GM18870 (cell line): ENCODE results near the gene TTC33.
"Not testable (repeated sequence)": the region's sequence is repeated elsewhere in the genome, so short reads cannot be mapped to it uniquely, and the experiment has no call there.

Experiments
- ATAC-seq: cut with Tn5 transposase; IDR thresholded peaks from one replicate; pipeline ENCODE4 v1.9.1; 2021; ENCODE audit warnings: moderate library complexity; ENCODE audit not compliant: unreplicated experiment

The TTC33 gene, protein sequence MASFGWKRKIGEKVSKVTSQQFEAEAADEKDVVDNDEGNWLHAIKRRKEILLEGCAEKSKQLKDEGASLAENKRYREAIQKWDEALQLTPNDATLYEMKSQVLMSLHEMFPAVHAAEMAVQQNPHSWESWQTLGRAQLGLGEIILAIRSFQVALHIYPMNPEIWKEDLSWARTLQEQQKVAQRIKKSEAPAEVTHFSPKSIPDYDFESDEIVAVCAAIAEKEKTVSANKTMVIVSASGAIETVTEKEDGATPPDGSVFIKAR

DNA sequence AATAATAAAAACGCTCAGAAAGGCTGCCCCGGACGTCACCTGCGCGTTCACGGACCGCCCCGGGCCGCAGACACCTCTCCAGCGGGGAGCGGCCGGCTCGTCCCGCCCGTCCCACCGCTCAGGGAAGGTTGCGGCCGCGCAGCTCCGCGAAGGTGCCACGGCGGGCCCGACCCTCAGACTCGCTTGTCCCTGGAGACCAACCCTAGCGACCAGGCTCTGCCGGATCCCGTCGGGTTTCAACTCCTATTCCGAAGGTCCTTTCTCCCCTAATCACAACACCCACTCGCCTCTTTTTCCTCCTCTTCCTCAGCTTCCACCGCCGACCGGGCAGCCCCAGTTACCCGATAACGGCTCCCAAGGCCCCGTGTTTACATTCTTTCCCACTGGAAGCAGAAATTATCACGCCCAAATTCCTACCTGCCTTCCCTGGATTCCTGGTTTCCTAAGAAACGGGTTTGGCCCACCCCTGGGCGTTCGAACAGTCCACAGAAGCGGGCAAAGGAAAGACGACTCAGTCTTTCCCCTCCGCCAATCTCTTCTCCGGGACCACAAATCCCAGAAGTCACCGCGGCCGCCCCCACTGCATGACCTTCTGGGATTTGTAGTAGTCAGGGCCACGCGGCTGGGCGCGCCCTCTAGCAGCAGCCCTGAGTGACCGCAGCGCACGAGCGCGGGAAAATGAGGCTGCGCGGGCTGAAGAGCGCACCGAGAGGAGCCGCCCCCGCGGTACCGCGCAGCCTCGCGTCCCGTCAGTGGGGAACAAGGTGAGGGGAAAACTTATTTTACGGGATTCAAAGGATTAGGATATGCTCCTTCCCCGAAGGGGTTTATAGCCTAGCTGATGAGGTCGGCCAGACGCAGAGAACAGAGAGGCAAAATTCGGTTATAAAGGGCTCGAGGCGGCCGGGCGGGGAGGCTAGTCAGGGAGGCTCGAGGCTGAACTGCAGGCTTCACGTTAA is at the start of gene TTC33:
Gene TTC33 (minus strand): TSS at position 555 of the 959 bp plus-strand sequence. CDS start 8,943 bp downstream, outside the sequence.
- peak; percentile 72 for ATAC-seq

DNA sequence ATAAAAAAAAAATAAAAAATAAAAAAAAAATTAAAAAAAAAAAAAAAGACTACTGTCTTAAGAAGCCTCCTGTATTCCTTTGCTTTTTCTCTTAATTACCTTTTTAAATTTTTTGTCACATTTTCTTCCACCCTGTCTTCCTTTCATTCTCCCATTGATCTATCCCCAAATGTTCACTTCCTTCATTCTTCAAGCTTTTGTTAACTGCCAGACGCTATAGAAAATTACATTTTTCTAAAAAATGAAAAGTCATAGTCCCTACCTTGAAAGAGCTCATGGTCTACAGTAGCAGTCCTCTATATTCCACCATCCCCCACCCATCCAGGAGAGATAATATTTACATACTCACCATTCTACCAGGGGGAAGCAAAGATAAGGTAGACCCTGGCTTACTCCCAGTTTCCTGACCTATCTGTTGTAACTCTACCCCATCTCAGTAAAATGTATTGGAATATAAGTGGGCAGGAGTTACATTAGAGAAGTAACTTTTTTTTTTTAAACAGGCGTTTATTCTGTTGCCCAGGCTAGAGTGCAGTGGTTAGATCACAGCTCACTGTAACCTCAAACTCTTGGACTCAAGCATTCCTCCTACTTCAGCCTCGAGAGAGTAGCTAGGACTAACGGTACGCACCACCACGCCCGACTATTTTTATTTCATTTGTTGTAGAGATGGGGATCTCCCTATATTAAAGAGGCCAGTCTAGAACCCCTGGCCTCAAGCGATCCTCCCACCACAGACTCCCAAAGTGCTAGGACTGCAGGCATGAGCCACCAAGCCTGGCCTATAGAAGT is 46.2 kb upstream of the TTC33 start:
- ATAC-seq, result no peak

DNA sequence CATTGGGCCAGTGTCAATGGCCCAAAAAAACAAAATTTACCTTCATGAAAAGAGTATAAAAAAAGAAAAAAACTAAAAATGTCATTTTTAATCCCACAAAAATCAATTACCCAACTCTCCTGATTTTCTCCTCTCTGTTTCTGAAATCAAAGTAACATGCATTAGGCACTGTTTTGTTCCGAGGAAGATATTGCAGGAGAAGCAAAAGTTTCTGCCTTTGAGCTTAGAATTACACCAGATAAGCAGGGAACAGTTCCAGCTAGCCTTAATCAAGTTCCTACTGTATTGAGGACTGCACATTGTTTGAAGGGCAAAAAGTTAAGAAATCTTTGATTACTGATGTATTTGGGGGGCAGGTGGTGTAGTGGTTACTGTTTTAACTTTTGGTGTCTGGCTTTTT is 43.5 kb upstream of the TTC33 start:
- no peak for ATAC-seq

DNA sequence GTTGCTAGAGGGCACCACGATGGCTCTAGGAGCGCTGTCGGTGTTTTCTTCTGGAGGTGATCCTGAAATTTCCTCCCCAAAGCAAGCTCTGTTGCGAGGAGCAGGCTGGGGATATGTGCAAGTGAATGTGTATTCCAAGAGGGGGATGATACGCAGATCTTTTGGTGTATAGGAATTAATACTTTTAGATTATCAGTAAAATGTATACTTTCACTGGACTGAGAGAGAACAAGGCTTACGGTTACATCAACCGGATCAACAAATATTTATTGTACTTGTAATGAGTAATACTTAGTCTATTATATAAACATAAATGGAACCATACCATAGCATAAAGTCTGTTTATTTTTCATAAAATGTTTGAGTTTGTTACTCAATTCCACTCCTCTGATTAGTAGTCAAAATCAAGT is 43.0 kb upstream of the TTC33 start:
- no peak for ATAC-seq

DNA sequence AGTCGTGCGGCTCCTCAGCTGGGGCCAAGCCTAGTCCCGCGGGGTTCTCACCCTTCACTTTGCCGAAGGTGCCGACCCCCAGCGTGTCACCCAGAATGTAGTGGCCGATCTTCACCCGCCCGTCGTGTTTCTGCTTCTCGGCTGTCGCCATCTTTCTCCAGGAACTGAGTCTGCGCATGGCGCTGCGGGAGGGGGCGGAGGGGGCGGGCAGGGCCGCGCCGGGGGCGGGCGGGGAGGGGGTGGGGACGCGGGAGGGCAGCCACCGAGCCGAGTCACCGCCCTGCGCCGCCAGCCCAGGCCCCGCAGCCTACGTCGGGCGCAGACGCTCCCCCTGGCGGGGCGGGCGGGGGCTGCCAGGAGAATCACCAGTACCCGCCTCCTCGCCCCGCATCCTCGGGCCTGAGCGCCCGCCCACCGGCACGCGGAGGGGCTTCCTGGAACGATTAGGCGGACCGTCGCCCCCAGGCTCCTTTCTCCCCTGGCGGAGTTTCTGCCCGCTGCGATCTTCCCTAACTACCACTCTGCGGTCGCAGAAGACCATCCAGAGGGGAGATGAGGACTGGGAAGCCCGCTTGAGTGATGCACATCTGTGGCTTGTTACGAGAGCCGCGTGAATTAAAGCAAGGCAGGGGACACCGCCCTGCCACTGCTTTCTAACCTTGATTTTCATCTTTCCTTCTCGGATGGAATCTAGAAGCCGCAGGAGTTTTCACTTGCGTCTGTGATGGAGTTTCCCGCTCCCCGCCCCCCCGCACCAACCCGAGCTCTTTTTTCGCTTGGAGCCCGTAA is 42.4 kb upstream of the TTC33 start, which contains the start of gene PRKAA1:
Gene PRKAA1 (minus strand): TSS at position 363 of the 789 bp plus-strand sequence. CDS start 185 bp downstream, at position 178.
- peak; percentile 72 for ATAC-seq

DNA sequence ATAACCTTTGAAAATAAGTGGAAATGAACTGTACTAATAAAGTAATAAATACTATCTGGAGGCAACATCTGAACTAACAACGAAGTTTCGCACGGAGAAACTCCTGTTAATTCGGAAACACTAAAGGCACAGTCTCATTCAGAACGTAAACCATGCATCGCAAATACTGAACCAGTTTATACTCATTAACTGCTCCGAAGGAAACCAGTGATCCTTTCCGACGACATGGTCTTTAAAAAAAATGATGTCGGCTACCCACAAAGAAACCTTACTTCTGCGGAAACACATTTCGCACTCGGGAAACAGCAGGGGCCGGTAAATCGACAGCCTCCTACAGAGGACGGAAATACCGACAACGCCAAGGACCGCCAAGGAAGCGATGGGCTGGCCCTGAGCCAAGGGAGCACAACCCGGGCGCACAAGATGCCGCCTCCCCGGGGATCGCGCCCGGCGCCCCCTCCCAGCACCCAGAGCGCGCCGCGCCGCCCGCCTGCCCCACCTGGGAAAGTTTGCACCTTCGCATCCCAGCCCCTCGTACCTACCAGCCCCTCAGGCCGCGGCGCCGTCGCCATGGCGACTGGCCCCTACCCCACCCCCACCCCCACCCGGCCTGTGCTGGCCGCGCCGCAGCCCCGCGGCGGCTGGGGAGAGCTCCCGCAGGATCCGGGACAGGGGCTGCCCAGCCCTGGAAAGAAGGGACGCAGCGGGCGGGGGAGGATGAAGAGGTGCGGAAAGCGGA is 41.7 kb upstream of the TTC33 start:
- ATAC-seq, result peak; percentile 52

DNA sequence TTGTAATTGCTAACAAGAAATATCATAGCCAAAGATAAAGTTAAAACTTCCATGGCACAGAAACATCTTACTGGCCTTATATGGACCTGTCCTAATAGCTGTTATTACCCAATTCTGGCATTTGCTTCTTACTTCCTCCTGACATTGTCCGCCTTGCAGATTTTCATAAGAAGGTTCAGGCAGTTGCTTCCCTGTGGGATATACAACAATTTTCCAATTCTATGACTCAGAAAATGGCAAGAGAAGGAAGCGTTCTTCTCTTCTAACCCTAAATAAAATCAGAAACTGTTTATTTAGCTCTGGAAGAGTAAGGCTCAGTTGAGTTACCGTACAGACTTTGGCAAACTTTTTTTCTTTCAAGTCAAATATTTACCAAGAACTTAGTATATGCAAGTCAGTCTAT is 40.7 kb upstream of the TTC33 start:
- no peak for ATAC-seq

DNA sequence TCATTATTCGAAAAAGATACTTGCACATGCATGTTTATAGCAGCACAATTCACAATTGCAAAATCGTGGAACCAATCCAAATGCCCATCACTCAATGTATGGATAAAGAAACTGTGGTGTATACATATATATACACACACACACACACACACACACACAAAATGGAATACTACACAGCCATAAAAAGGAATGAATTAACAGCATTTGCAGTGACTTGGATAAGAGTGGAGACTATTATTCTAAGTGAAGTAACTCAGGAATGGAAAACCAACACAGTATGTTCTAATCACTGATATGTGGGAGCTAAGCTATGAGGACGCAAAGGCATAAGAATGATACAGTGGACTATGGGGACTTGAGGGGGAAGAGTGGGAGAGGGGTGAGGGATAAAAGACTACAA is 39.1 kb upstream of the TTC33 start:
- ATAC-seq, result not testable (repeated sequence)

DNA sequence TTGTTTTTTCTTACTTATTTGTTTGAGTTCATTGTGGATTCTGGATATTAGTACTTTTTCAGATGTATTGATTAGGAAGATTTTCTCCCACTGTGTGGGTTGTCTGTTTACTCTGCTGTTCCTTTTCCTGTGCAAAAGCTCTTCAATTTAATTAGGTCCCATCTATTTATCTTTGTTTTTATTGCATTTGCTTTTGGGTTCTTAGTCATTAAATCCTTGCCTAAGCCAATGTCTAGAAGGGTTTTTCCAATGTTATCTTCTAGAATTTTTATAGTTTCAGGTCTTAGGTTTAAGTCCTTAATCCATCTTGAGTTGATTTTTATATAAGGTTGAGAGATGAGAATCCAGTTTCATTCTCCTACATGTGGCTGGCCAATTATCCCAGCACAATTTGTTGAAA is 38.6 kb upstream of the TTC33 start:
- ATAC-seq, result not testable (repeated sequence)

DNA sequence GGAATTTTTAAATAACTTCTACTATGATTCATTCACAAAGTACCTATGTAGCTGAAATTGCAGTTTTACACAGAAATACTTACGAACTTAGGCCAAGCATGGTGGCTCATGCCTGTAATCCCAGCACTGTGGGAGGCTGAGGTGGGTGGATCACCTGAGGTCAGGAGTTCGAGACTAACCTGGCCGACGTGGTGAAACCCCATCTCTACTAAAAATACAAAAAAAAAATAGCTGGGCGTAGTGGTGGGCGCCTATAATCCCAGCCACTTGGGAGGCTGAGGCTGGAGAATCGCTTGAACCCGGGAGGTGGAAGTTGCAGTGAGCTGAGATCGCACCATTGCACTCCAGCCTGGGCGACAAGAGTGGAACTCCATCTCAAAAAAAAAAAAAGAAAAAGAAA is 36.9 kb upstream of the TTC33 start:
- not testable (repeated sequence) for ATAC-seq

DNA sequence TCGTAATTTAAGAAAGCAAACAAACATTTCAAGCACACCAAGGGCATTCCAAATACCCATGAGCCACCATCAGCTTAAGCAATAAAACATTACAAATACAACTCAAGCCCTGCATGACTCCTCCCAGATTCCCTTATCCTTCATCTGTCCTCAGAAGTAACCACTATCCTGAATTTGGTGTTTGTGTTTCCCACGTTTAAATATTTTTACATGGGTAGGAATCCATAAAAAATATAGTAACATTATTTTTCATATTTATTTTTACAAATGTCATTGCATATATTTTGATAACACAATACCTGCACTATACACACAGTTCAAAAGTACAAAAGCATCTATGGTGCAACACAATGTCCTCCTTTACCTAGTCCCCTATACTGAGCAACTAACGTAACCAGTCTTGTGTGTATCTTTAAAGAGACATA is 36.0 kb upstream of the TTC33 start:
- ATAC-seq, result no peak

DNA sequence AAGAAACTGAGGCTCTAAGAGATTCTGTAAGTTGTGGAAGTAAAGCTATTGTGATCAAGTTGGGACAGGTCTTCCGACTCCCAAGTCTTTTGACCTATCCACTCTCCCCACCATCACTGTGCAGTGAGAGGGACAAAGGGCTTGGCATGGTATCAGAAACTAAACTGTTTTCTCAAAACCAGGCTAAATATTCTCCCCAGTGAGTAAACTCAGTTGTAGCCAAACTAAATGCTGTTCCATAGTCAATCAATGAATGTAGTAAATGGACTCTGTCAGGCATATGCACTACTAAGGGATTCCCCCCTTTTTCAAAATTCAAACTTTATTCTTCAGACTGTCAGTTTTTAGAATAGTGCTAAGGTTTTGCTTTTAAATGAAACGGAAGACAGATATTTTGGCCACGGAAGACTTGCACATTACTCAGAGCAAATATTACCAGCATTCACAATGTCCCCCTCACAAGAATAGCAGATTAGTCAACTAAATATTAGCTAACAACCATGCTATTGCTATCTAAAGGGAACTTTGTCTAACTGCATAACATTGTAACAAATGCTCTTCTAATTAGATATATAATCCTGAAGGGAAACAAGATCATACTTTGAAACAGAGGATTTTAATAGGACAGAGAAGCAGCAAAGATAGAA is 35.3 kb upstream of the TTC33 start:
- no peak for ATAC-seq

DNA sequence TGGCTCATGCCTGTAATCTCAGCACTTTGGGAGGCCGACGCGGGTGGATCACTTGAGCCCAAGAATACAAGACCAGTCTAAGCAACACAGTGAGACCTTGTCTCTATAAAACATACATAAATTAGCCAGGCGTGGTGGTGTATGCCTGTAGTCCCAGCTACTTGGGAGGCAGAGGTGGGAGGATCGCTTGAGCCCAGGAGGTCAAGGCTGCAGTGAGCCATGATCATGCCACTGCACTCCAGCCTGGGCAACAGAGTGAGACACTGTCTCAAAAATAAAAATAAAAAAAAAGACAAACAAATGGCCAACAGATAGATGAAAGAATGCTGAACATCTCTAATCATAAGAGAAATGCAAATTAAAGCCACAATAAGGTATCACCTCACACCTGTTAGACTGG is 33.2 kb upstream of the TTC33 start:
- not testable (repeated sequence) for ATAC-seq

DNA sequence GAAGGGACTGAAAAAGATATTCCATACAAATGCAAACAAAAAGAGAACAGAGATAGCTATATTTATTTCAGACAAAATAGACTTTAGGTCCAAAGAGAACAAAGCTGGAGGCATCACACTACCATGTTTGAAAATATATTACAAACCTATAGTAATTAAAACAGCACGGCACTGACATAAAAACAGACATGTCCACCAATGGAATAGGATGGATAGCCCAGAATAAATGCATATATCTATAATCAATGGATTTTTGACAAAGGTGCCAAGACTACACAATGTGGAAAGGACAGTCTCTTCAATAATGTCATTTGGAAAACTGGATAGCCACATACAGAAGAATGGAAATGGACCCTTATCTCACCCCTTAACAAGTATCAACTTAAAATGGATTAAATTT is 32.2 kb upstream of the TTC33 start:
- no peak for ATAC-seq

DNA sequence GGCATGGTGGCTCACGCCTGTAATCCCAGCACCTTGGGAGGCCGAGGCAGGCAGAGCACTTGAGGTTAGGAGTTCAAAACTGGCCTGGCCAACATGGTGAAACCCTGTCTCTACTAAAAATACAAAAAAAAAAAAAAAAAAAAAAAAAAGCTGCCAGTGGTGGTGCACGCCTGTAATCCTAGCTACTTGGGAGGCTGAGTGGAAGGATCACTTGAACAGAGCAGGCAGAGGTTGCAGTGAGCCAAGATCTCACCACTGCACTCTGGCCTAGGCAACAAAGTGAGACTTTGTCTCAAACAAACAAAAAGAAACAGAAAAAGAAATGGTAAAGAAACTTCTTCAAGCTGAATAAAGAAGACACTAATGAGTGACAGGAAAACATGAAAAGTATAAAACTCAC is 30.9 kb upstream of the TTC33 start:
- ATAC-seq, result not testable (repeated sequence)

DNA sequence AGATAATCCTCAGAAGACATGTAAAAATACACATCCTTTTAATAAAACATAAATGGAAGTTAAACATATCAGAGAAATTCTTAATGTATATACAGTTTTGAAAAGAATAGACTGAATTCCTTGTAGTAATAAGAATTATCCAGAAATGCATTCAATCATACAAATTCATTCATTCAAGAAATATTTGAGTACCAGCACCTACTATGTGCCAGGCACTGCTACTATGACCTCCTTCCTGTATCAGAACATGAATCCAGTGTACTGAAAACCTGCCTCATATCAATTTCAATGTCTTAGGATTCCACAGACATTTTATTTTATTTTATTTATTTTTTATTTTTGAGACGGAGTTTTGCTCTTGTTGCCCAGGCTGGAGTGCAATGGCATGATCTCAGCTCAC is 29.2 kb upstream of the TTC33 start:
- no peak for ATAC-seq

DNA sequence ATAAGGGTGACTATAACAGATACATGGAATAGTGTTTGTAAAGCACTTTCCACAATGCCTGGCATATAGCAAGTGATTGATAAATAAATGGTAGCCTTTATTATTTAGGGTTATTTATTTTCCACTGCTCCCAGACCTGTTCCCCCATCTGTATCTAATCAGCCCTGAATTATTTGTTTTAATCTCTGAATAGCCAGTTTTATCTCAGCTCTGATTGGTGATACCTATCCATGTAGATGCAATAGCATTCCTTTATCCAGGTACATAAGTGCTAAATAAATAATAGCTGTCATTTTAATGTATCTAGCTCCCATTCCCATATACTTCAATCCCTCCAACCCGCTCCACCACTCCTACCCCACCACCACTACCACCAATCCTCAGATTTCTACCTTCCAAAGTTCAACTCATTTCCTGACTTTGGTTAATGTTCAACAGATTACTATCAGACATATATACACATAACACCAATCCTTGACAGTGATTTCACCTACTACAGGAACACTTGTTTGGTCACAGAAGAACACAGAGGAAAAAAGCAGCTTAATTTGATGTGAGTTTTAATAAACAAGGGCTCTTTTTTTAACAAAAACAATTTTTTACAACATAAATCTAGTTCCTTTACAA is 28.4 kb upstream of the TTC33 start:
- ATAC-seq, result no peak

DNA sequence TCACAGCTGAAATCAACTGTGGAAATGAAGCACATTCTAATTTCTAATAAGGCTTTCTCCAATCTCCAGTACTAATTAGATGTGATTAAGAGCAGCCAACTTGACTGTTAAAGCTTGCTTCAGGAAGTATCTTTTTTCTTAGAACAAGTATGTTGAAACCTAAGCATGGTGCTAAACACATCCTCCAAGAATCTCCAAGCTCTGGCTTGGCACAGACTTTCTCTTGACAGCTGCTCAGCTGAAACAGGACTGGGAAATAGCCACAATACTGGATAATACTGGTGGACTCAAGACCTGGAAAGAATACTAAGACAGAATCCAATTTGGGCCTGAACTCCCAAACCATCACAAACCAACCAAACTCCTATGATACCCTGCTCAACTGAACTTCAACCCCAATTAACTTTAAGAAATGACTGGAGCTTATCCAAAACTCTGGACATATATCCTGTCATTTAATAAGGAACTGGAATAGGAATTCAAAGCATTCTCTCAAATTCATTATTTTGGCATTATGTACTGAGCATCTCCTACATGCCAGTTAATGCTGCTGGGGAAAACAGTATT is 26.2 kb upstream of the TTC33 start:
- no peak for ATAC-seq
